ENCODE results near the gene TEAD1. TPM values are rescaled to one million over a fixed set of nuclear protein-coding genes. Genes with fewer than 3 reads are reported as not detected.

Gene TEAD1
- total and polyA plus RNA-seq, 9 of the 15 experiments (the other 6 are each of a cell fraction or from before 2014, with no cell fraction given), result 1.7 to 17.7 (median 10.8) TPM

- TF ChIP-seq CLOCK (CRISPR knock-in tag; IDR thresholded peaks at IDR 0.05; ENCODE audit: borderline replicate concordance) (no peak), RBM22 (IDR thresholded peaks at IDR 0.05; ENCODE audit: low read depth, low read length, poor library complexity, severe bottlenecking) (no peak), MEIS2 (IDR thresholded peaks at IDR 0.05; ENCODE audit: partially characterized antibody) (no peak), TRIM25 (IDR thresholded peaks at IDR 0.05; ENCODE audit: borderline replicate concordance) (no peak), NCOA1 (IDR thresholded peaks at IDR 0.05; ENCODE audit: low read depth) (no peak), ETV5 (CRISPR knock-in tag; IDR thresholded peaks at IDR 0.05; ENCODE audit: low read depth) (no peak), CAMTA2 (CRISPR knock-in tag; conservative IDR thresholded peaks at IDR 0.05) (no peak), ZC3H4 (CRISPR knock-in tag; IDR thresholded peaks at IDR 0.05; ENCODE audit: borderline replicate concordance) (no peak), STAT5A (IDR thresholded peaks at IDR 0.05; ENCODE audit: borderline replicate concordance, low read length) (no peak), GTF2B (IDR thresholded peaks at IDR 0.05; ENCODE audit: extremely low read depth, insufficient read length) (no peak), FOXJ2 (tag; IDR thresholded peaks at IDR 0.05) (no peak), TCF15 (CRISPR knock-in tag; IDR thresholded peaks at IDR 0.05) (no peak), MCM5 (IDR thresholded peaks at IDR 0.05; ENCODE audit: low read depth) (no peak), ZFP1 (CRISPR knock-in tag; IDR thresholded peaks at IDR 0.05) (no peak), TAF7 (tag; IDR thresholded peaks at IDR 0.05) (no peak), TGIF2 (CRISPR knock-in tag; IDR thresholded peaks at IDR 0.05) (no peak), CHD1 (IDR thresholded peaks at IDR 0.05; ENCODE audit: low read length) (no peak), ZNF780A (CRISPR knock-in tag; IDR thresholded peaks at IDR 0.05) (no peak), SNRNP70 (optimal IDR thresholded peaks at IDR 0.05; ENCODE audit: low read depth, low read length) (no peak), POLR3G (IDR thresholded peaks at IDR 0.05; ENCODE audit: extremely low read depth, insufficient read length, insufficient replicate concordance) (no peak), BDP1 (IDR thresholded peaks at IDR 0.05; ENCODE audit: insufficient read depth, insufficient read length) (no peak), ZNF224 (CRISPR knock-in tag; IDR thresholded peaks at IDR 0.05) (no peak), CBX3 (IDR thresholded peaks at IDR 0.05; ENCODE audit: borderline replicate concordance in 1 of 2, low read length in 2 of 2) (no peak), HDAC6 (IDR thresholded peaks at IDR 0.05; ENCODE audit: low read depth, low read length) (no peak), TAL1 (IDR thresholded peaks at IDR 0.05) (no peak)
Observed at GRCh38 chr11:12859872-12860657, 185.8 kb downstream of the TEAD1 start (continued).
